K562 (cell line): ENCODE measurements around the gene ZGLP1. TPM values are rescaled to one million over a fixed set of nuclear protein-coding genes. Genes with fewer than 3 reads are reported as not detected.

ENCODE experiments used
- AFF1 ChIP-seq, 2 experiments: fragments of 450-650 bp; IDR thresholded peaks; 2 replicates each; pipeline ENCODE4 v1.6.1; 2018; ENCODE audit warnings: mild to moderate bottlenecking in 2 of 2, low read depth in 1 of 2; ENCODE audit not compliant: partially characterized antibody in 2 of 2
- AFF4 ChIP-seq: sonication (generic); formaldehyde crosslinking; IDR thresholded peaks from 2 replicates; pipeline ENCODE4 v1.8.0; 2023; ENCODE audit warnings: mild to moderate bottlenecking, missing genetic modification reagents
- ARNT ChIP-seq, 2 experiments: fragments of 450-650 bp; IDR thresholded peaks; 2 replicates each; pipeline ENCODE4 v1.6.1; 2016; ENCODE audit warnings: mild to moderate bottlenecking in 1 of 2
- ELF1 ChIP-seq: fragments of 200-800 bp; sonication (Bioruptor generic); IDR thresholded peaks from 2 replicates; pipeline ENCODE4 v1.6.1; 2016; ENCODE audit warnings: missing genetic modification characterization, missing compliant biosample characterization
- ELF4 ChIP-seq: fragments of 450-650 bp; formaldehyde crosslinking; IDR thresholded peaks from 2 replicates; pipeline ENCODE4 v1.4.0; 2022; ENCODE audit warnings: missing genetic modification characterization
- JUN ChIP-seq, 2 experiments: sonication (generic) in 1 of 2; formaldehyde crosslinking in 1 of 2; IDR thresholded peaks; 2 replicates each; pipeline versions ENCODE4 v1.6.1 to v1.8.0; 2012 to 2022; ENCODE audit warnings: borderline replicate concordance in 2 of 2, mild to moderate bottlenecking in 2 of 2, improper control_type of control experiment in 1 of 2, low read depth in 1 of 2, low read length in 1 of 2, missing genetic modification reagents in 1 of 2
- MTA3 ChIP-seq: fragments of 450-650 bp; formaldehyde crosslinking; IDR thresholded peaks from 2 replicates; pipeline ENCODE4 v1.6.1; 2017; ENCODE audit warnings: mild to moderate bottlenecking, borderline replicate concordance
- PRPF4 ChIP-seq: fragments of 200-400 bp; formaldehyde crosslinking; IDR thresholded peaks from one replicate; pipeline ENCODE4 v1.6.1; 2017; ENCODE audit warnings: low read length, low read depth, mild to moderate bottlenecking; ENCODE audit not compliant: insufficient read depth, poor library complexity, severe bottlenecking
- RAD51 ChIP-seq: fragments of 450-650 bp; IDR thresholded peaks from 2 replicates; pipeline ENCODE4 v1.7.1; 2016; ENCODE audit warnings: low read depth, mild to moderate bottlenecking, borderline replicate concordance
- RNF2 ChIP-seq: sonication (generic); IDR thresholded peaks from 2 replicates; pipeline ENCODE4 v1.6.1; 2016
- TEAD1 ChIP-seq, 2 experiments: fragments of 450-650 bp in 1 of 2; sonication (generic) in 1 of 2; formaldehyde crosslinking; IDR thresholded peaks; 2 replicates each; pipeline versions ENCODE4 v1.4.0 to v1.8.0; 2020 to 2022; ENCODE audit warnings: mild to moderate bottlenecking in 2 of 2, missing genetic modification reagents in 1 of 2
- USF1 ChIP-seq: sonication (generic); formaldehyde crosslinking; IDR thresholded peaks from 2 replicates; pipeline ENCODE4 v1.9.0; 2022; ENCODE audit warnings: mild to moderate bottlenecking, missing genetic modification reagents
- VEZF1 ChIP-seq: fragments of 200-800 bp; sonication (Bioruptor generic); IDR thresholded peaks from 2 replicates; pipeline ENCODE4 v1.6.1; 2017; ENCODE audit warnings: missing genetic modification characterization, missing compliant biosample characterization
- XRCC3 ChIP-seq: fragments of 450-650 bp; IDR thresholded peaks from 2 replicates; pipeline ENCODE4 v1.6.1; 2017; ENCODE audit warnings: mild to moderate bottlenecking, moderate library complexity
- polyA plus RNA-seq, 8 experiments: library from polyadenylated mRNA; depleted of rRNA in 4 of 8; stranded (reverse) in 5 of 8; unstranded in 3 of 8; fragments of >200 nt; fragmentation: Nextera tagmentation in 2 of 8; fragmentation: Illumina TruSeq in 1 of 8; extraction: Ambion mirVana in 2 of 8; extraction: Trizol in 1 of 8; gene quantifications; 2 replicates each; pipeline versions ENCODE4 v1.2.1 to v1.2.3, GENCODE V29; 2011 to 2014; ENCODE audit warnings: inconsistent platforms in 1 of 8, missing spikeins in 1 of 8
- total RNA-seq, 7 experiments: library from RNA; depleted of rRNA in 6 of 7; stranded (reverse); fragments of >200 nt in 6 of 7; fragmentation: Illumina TruSeq in 2 of 7; extraction: Trizol in 2 of 7; gene quantifications; 2 replicates each; pipeline versions ENCODE4 v1.2.1 to v1.2.3, GENCODE V29; 2011 to 2021; ENCODE audit warnings: low replicate concordance in 1 of 7

Gene ZGLP1
- total and polyA plus RNA-seq, 9 of the 15 experiments (the other 6 are each of a cell fraction or from before 2014, with no cell fraction given): 0.24 to 4.5 (median 2.2) TPM

GRCh38 chr19:10315335-10316214 lies 6.0 kb upstream of the ZGLP1 start, which contains the start of gene FDX2 (continued):
- no peak for TF ChIP-seq ARNT (IDR thresholded peaks at IDR 0.05)
- no peak for TF ChIP-seq PRPF4
- TF ChIP-seq JUN (IDR thresholded peaks at IDR 0.05; ENCODE audit: borderline replicate concordance, low read depth, low read length): peak; percentile 73; the same call in 1 of the 2 replicates
- no peak for TF ChIP-seq JUN (CRISPR knock-in tag; IDR thresholded peaks at IDR 0.05; ENCODE audit: borderline replicate concordance)
- TF ChIP-seq MTA3: no peak
- TF ChIP-seq XRCC3: no peak
- TF ChIP-seq USF1: peak; percentile 99
- no peak for TF ChIP-seq ELF1 (tag)
- 0 out of 4 replicates have a peak, but pooled peaks have one; percentile 16 to 57 for TF ChIP-seq TEAD1 (CRISPR knock-in tag; IDR thresholded peaks at IDR 0.05)
- TF ChIP-seq AFF1 (IDR thresholded peaks at IDR 0.05; ENCODE audit: low read depth in 1 of 2, partially characterized antibody in 2 of 2): peak in 1 of 2 experiments; percentile 43
- TF ChIP-seq ELF4 (CRISPR knock-in tag): 0 out of 2 replicates have a peak, but pooled peaks have one; percentile 5
- TF ChIP-seq VEZF1 (CRISPR knock-in tag): peak; percentile 39; the same call in 1 of the 2 replicates
- TF ChIP-seq RNF2: no peak
- peak; percentile 99 for TF ChIP-seq RAD51
- TF ChIP-seq AFF4 (CRISPR knock-in tag): no peak
